GM18870 (cell line): ENCODE data around the gene PRSS36.
"Not testable (repeated sequence)": the region's sequence is repeated elsewhere in the genome, so short reads cannot be mapped to it uniquely, and the experiment has no call there.

Experiments
- ATAC-seq: cut with Tn5 transposase; IDR thresholded peaks from one replicate; pipeline ENCODE4 v1.9.1; 2021; ENCODE audit warnings: moderate library complexity; ENCODE audit not compliant: unreplicated experiment

The PRSS36 gene

DNA sequence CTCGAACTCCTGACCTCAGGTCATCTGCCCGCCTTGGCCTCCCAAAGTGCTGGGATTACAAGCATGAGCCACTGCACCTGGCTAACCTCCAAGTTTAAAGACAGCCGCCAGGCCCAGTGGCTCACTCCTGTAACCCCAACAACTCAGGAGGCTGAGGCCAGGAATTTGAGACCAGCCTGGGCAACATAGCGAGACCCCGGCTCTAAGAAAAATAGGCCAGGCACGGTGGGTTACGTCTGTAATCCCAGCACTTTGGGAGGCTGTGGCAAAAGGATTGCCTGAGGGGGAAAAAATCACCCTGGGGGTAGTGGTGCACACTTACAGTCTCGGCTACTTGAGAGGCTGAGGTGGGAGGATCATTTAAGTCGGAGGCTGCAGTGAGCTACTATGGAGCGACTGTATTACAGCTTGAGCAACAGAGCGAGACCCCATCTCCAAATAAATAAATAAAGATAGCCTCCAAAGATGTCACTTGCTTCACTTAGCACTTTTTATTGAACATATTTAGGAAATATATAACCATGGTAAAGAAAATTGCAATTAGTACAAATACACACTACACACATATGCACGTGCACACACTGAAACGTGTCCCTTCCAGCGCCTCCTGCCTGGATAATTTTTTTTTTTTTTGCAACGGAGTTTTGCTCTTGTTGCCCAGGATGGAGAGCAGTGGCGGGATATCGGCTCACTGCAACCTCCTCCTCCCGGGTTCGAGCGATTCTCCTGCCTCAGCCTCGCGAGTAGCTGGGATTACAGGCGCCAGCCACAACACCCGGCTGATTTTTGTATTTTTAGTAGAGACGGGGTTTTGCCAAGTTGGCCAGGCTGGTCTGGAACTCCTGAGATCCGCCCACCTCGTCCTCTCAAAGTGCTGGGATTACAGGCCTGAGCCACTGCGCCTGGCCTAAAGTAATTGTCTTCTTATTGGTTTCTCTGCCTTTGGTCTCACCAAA, 43.1 kb downstream of the PRSS36 start:
- no peak for ATAC-seq

DNA sequence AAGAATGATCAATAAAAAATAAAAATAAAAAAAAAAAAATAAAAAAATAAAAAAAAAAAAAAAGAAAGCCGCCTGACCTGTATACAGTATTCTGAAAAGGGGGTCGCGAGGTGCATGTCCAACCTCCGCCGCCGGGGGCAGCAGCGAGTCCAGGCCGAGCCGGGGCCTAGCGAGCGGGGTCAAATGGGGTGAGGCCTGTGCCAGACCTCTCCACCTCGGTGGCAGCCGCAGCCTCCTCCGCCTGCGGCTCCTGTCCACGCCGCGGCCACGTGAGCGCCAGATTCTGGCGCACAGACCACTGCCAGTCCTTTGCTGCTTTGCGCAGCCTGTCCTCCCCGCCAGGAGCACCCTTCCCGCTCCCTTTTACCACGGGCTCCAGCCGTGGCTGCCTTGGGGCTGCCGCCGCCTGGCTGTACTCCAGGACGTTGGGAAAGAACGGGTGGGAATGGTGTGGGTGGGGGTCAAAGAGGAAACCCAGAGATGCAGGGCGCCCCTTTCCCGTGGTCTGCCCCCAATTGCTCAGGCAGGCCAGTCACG, 44.1 kb downstream of the PRSS36 start:
- ATAC-seq = no peak

DNA sequence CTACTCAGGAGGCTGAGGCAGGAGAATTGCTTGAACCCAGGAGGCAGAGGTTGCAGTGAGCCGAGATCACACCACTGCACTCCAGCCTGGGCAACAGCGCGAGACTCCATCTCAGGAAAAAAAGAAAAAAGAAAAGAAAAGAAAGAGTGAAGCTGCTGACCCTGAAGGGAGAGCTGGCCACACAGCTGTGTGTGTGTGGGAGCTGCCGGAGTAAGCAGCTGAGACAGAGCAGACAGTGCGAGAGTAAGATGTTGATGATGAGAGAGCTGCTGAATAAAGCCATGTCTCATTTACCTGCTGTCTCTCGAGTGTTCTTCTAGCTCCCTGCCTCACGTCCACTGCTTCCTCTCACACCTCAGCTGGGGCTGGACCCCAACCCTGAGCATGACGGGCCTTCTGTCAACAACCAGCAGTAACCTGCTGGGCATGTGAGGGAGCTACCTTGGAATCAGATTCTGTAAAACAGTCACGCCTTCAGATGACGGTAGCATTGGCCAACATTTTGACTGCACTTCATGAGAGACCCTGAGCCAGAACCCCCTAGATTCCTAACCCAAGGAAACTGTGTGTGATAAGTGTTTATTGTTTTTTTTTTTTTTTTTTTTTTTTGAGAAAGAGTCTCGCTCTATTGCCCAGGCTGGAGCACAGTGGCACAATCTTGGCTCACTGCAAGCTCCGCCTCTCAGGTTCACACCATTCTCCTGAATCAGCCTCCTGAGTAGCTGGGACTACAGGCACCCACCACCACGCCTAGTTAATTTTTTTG, 48.8 kb downstream of the PRSS36 start:
- not testable (repeated sequence) for ATAC-seq

DNA sequence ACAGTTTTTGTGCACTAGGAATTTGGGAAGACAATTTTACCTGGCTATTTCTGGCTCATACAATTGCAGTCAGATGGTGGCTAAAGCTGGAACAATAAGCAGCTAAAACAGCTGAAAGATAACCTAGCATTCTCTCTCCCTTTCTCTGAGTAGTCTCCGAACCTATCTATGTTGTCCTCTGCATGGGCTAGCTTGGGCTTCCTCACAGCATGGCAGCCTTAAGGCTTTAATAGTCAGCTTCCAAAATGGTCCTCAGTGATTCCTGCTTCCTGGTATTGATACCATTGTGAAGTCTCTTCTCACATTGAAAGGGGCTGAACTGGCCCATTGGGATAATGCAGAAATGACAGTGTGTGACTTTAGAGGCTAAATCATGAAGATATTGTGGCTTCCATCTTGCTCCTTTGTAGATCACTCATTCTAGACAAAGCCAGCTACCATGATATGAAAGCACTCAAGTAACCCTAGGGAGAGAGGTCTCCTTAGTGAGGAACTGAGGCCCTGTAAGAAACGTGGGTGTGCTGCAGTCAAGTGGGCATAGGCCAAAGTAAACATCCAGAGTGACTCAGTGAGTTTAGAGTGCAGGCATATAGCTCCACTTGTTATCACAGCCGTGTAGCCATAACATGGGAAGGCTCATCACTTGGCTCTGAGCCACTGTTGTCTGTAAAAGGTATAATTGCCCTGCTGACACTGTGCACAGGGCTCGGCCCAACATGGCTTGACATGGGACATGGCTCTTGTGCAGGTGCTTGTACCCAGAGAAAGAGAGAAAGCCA, 49.8 kb downstream of the PRSS36 start:
- ATAC-seq = no peak

DNA sequence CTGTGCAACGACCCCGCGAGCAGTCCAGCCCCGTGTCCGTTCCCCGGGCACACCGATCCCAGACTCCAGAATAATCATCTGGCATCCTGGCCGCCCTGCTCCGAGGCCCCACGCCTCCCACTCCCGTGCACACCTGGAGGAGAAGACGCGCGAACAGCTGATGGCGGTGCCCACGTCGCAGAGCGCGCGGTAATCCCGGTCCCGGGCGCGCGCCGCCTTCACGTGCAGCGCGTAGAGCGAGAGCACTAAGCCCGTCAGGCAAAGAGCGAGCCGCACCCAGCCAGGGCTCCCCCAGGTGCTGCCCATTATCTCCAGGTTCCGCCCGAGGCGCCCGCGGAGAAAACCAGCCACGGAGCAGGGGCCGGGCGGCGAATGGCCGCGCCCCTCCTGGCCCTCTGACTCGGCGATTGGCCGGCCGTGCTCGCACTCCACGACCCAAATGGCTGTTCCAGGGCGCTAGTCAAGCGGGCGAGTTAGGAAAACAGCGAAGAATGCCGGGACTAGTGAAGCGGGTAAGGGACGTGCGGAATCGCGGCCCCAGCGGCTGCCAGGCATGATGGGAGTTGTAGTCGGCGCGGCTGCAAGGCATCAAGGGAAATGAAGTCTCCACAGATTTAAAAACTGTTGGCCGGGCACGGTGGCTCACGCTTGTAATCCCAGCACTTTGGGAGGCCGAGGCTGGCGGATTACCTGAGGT, 55.3 kb downstream of the PRSS36 start, which contains the start of gene VKORC1:
Gene VKORC1, minus strand, starts transcription at position 374 of the 697 bp plus-strand sequence. Its CDS starts 68 bp downstream, at position 306.
- ATAC-seq = peak; percentile 78

DNA sequence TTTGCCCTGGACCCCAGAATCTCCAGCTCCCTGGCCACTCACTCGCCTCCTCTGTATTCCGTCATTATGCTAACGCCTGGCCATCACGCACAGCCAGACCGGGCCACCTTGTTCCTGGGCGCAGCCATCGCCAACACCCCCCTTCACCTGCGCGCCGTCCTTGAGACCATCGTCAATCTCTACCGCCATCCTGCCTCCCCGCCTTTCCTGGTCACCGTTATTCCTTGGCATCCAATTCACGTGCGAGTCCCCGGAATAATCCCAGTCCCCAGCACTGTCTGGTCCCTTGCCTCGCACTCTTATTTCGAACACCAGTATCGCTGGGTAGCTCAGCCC, 55.8 kb downstream of the PRSS36 start:
- ATAC-seq = no peak

DNA sequence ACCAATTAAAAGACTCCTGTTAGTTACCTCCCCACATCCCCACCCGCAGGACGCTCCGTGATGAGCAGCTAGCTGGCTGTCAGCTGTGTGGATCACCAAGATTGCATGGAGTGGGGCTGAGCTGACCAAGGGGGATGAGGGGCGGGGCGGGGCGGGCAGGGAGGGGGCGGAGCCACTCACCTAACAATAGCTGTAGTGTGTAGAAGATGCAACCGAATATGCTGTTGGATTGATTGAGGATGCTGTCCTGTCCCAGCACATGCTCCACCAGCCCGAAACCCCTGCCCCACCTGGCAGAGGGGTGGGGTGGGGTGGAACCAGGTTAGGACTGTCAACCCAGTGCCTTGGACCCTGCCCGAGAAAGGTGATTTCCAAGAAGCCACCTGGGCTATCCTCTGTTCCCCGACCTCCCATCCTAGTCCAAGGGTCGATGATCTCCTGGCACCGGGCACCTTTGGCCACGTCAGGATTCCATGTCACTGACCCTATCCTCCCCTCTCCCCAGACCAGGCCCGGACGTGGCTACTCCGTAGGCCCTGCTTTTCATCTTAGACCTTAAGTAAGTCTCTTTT, 56.6 kb downstream of the PRSS36 start:
- ATAC-seq = no peak

DNA sequence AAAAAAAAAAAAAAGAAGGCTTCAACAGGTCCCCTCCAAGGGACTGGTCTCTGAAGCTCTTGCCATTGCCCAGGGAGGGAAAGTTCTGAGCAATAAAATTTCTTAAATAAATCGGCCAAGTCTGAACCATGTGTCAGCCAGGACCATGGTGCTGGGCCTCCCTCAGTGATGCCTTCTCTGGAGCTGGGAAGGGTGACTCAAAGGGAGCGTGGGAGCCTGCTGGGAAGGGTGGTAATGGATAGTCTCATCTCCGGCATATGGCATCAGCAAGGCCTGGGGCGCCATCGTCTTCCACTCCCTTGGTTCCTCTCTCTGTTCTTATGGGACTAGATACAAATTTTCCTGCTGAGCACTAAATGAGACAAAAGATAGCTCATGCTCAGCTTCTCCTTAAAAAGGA, 57.5 kb downstream of the PRSS36 start:
- ATAC-seq = no peak

DNA sequence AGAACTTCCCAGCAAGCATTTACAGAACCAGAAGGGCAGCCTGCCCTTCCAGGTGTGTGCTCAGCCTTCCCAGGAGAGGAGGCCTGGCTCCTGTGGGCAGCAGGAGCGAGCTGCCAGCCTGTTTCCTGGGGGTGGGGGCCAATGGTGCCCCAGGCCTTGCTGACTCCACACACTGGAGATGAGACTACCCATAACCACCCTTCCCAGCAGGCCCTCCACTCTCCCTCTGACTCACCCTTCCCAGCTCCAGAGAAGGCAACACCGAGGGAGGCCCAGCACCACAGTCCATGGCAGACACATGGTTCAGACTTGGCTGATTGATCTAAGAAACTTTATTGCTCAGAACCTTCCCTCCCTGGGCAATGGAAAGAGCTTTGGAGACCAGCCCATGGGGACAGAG, 59.3 kb downstream of the PRSS36 start:
- no peak for ATAC-seq

DNA sequence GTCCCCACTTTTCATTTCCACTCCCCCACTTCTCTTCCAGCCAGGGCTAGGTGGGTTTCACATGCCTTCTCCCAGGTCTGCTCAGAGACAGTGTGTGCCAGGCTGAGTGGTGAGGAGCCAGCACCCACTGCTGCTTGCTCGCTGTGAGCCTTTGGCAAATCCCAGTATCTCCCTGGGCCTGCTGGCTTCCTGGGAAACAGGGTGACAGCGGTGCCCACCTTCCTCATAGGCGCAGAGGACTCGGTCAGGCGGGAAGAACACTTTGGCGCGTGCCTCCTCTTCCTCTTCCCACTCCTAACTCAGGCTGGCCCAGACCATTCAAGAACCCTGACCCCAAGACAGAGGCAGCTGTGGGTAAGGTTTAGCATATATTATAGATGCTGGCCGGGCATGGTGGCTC, 60.7 kb downstream of the PRSS36 start:
- ATAC-seq = no peak
